H9 (cell line): Measurements from ENCODE around the gene HIPK3. TPM values are rescaled to one million over a fixed set of nuclear protein-coding genes. Genes with fewer than 3 reads are reported as not detected.

Experiments
- DNase-seq: peaks from one replicate; pipeline ENCODE4 v3.0.0-alpha.2; 2017
- H2AFZ ChIP-seq: one replicate; pipeline ENCODE4 v1.6.1; 2013; ENCODE audit warnings: mild to moderate bottlenecking, low read length, control low read depth, moderate library complexity
- H2AK5ac ChIP-seq: 2 replicates; pipeline ENCODE4 v1.6.1; 2013; ENCODE audit warnings: low read length, control low read depth, mixed read lengths; ENCODE audit not compliant: insufficient read length
- H2BK120ac ChIP-seq: one replicate; pipeline ENCODE4 v1.6.1; 2013; ENCODE audit warnings: low read depth, mild to moderate bottlenecking, low read length, control low read depth, inconsistent platforms; ENCODE audit not compliant: poor library complexity, severe bottlenecking
- H2BK12ac ChIP-seq: 2 replicates; pipeline ENCODE4 v1.6.1; 2013; ENCODE audit warnings: low read length, control low read depth, mixed read lengths, low read depth; ENCODE audit not compliant: insufficient read length
- H2BK15ac ChIP-seq: 2 replicates; pipeline ENCODE4 v1.6.1; 2013; ENCODE audit warnings: low read depth, low read length, control low read depth
- H2BK20ac ChIP-seq: one replicate; pipeline ENCODE4 v1.6.1; 2013; ENCODE audit warnings: low read depth, mild to moderate bottlenecking, low read length, control low read depth, inconsistent platforms; ENCODE audit not compliant: poor library complexity, severe bottlenecking
- H2BK5ac ChIP-seq: 2 replicates; pipeline ENCODE4 v1.6.1; 2013; ENCODE audit warnings: low read length, control low read depth, mixed read lengths; ENCODE audit not compliant: insufficient read length
- H3K14ac ChIP-seq: 2 replicates; pipeline ENCODE4 v1.6.1; 2013; ENCODE audit warnings: low read length, control low read depth; ENCODE audit not compliant: insufficient read depth
- H3K18ac ChIP-seq: 2 replicates; pipeline ENCODE4 v1.6.1; 2013; ENCODE audit warnings: low read depth, mild to moderate bottlenecking, mixed read lengths, low read length, control low read depth; ENCODE audit not compliant: insufficient read length
- H3K23ac ChIP-seq: 2 replicates; pipeline ENCODE4 v1.6.1; 2013; ENCODE audit warnings: low read length, control low read depth, mixed read lengths, low read depth; ENCODE audit not compliant: insufficient read length
- H3K23me2 ChIP-seq: 2 replicates; pipeline ENCODE4 v1.6.1; 2013; ENCODE audit warnings: low read depth, mild to moderate bottlenecking, mixed read lengths, low read length, control low read depth; ENCODE audit not compliant: insufficient read length, poor library complexity, severe bottlenecking
- H3K27ac ChIP-seq: 2 replicates; pipeline ENCODE4 v1.5.1; 2013; ENCODE audit warnings: low read length, control low read depth, mixed read lengths, low read depth; ENCODE audit not compliant: insufficient read length
- H3K27me3 ChIP-seq: 2 replicates; pipeline ENCODE4 v1.6.1; 2013; ENCODE audit warnings: low read length, control low read depth, inconsistent platforms; ENCODE audit not compliant: insufficient read depth
- H3K4ac ChIP-seq: 2 replicates; pipeline ENCODE4 v1.6.1; 2013; ENCODE audit warnings: low read depth, mild to moderate bottlenecking, control low read depth, inconsistent platforms, low read length, moderate library complexity
- H3K4me1 ChIP-seq: 2 replicates; pipeline ENCODE4 v1.6.1; 2013; ENCODE audit warnings: low read length, control low read depth, inconsistent platforms; ENCODE audit not compliant: insufficient read depth
- H3K4me2 ChIP-seq: 2 replicates; pipeline ENCODE4 v1.6.1; 2013; ENCODE audit warnings: low read length, control low read depth, mixed read lengths; ENCODE audit not compliant: insufficient read length, insufficient read depth
- H3K56ac ChIP-seq: 2 replicates; pipeline ENCODE4 v1.6.1; 2013; ENCODE audit warnings: low read depth, mild to moderate bottlenecking, mixed read lengths, low read length, control low read depth; ENCODE audit not compliant: insufficient read length
- H3K79me1 ChIP-seq: 2 replicates; pipeline ENCODE4 v1.6.1; 2013; ENCODE audit warnings: low read depth, mild to moderate bottlenecking, moderate library complexity, low read length, control low read depth, inconsistent platforms; ENCODE audit not compliant: insufficient read depth, poor library complexity, severe bottlenecking
- H3K79me2 ChIP-seq: 2 replicates; pipeline ENCODE4 v1.6.1; 2013; ENCODE audit warnings: low read length, control low read depth, inconsistent platforms; ENCODE audit not compliant: insufficient read depth
- H3K9ac ChIP-seq: 2 replicates; pipeline ENCODE4 v1.6.1; 2013; ENCODE audit warnings: low read length, control low read depth, mixed read lengths; ENCODE audit not compliant: insufficient read length; ENCODE audit errors: extremely low read depth
- H3K9me3 ChIP-seq: one replicate; pipeline ENCODE4 v1.6.1; 2013; ENCODE audit warnings: low read depth, low read length, inconsistent platforms; ENCODE audit not compliant: control insufficient read depth
- H3T11ph ChIP-seq: one replicate; pipeline ENCODE4 v1.6.1; 2013; ENCODE audit warnings: mild to moderate bottlenecking, low read length, control low read depth, inconsistent platforms
- H4K20me1 ChIP-seq: one replicate; pipeline ENCODE4 v1.6.1; 2013; ENCODE audit not compliant: control insufficient read depth, insufficient read length, insufficient read depth
- H4K5ac ChIP-seq: 2 replicates; pipeline ENCODE4 v1.6.1; 2013; ENCODE audit warnings: low read depth, mild to moderate bottlenecking, mixed read lengths, low read length, control low read depth; ENCODE audit not compliant: insufficient read length
- H4K8ac ChIP-seq: replicated peaks from 2 replicates; pipeline ENCODE4 v1.6.1; 2013; ENCODE audit warnings: low read length, control low read depth, mixed read lengths, low read depth; ENCODE audit not compliant: insufficient read length
- H4K91ac ChIP-seq: 2 replicates; pipeline ENCODE4 v1.6.1; 2013; ENCODE audit warnings: low read depth, mild to moderate bottlenecking, moderate library complexity, mixed read lengths, low read length, control low read depth; ENCODE audit not compliant: insufficient read length
- H3K27ac Mint-ChIP-seq, 3 experiments: 2 replicates in 2 of 3; 3 replicates in 1 of 3; pipeline ENCODE4 v1.8.0; 2020 to 2021; ENCODE audit warnings: mixed read lengths in 3 of 3, mild to moderate bottlenecking in 1 of 3, moderate library complexity in 1 of 3
- H3K27me3 Mint-ChIP-seq: 2 replicates; pipeline ENCODE4 v1.8.0; 2021; ENCODE audit warnings: low read depth, mild to moderate bottlenecking, moderate library complexity, mixed read lengths
- H3K36me3 Mint-ChIP-seq, 3 experiments: 2 replicates in 2 of 3; 3 replicates in 1 of 3; pipeline ENCODE4 v1.8.0; 2020 to 2021; ENCODE audit warnings: low read depth in 3 of 3, mixed read lengths in 3 of 3; ENCODE audit not compliant: insufficient read depth in 1 of 3
- H3K4me1 Mint-ChIP-seq, 2 experiments: 2 replicates each; pipeline ENCODE4 v1.8.0; 2020; ENCODE audit warnings: mixed read lengths in 2 of 2
- H3K4me3 Mint-ChIP-seq, 2 experiments: 2 replicates in 1 of 2; 3 replicates in 1 of 2; pipeline ENCODE4 v1.8.0; 2020 to 2021; ENCODE audit warnings: mild to moderate bottlenecking in 2 of 2, mixed read lengths in 2 of 2, moderate library complexity in 1 of 2
- H3K9me3 Mint-ChIP-seq, 2 experiments: 2 replicates in 1 of 2; 3 replicates in 1 of 2; pipeline ENCODE4 v1.8.0; 2020; ENCODE audit warnings: mild to moderate bottlenecking in 2 of 2, mixed read lengths in 2 of 2, moderate library complexity in 1 of 2
- CTCF ChIP-seq: fragments of 200-600 bp; sonication (generic); conservative IDR thresholded peaks from 3 replicates; pipeline ENCODE4 v1.8.0; 2021; ENCODE audit warnings: antibody characterized with exemption, mild to moderate bottlenecking
- WGBS: extraction: QIAGEN DNeasy Blood & Tissue Kit; methylation state at CpG from one replicate; pipeline ENCODE4 v1.1.7; 2013; ENCODE audit warnings: missing lambda C conversion rate, low lambda C conversion rate, mixed read lengths; ENCODE audit not compliant: insufficient read length; ENCODE audit errors: extremely low coverage; 5-methylcytosine and 5-hydroxymethylcytosine counted together
- total RNA-seq: library from RNA; stranded (reverse); gene quantifications from 2 replicates; pipeline ENCODE4 v1.2.1, GENCODE V29; 2021

Gene HIPK3
- total RNA-seq, 1 experiment from 2014 or later, result 23.4 TPM

- no CpG with 5 or more reads among the region's 70 CpGs for WGBS
- H4K20me1 ChIP-seq, result no peaks in the 10 kb centered on the region
- peak within 1 kb of the TSS; percentile 16; the same call in 1 of the 2 replicates for H3K14ac ChIP-seq
- H2BK20ac ChIP-seq, result no peak within 1 kb of the TSS
- no peak within 1 kb of the TSS for H2AFZ ChIP-seq
- no peaks in the 10 kb centered on the region for H3K23me2 ChIP-seq
- H3K4ac ChIP-seq, result no peak within 1 kb of the TSS
- Mint-ChIP-seq H3K4me1 (peaks cover 16 to 26% of the 10 kb centered on the region in 2 experiments), H3K27ac (no peak within 1 kb of the TSS), H3K36me3 (no peaks in the 10 kb centered on the region), H3K27me3 (peaks cover 61% of the 10 kb centered on the region), H3K4me3 (peak within 1 kb of the TSS; percentile 67 to 83), H3K9me3 (no peaks in the 10 kb centered on the region)
- no peak within 1 kb of the TSS for H4K8ac ChIP-seq
- H2BK5ac ChIP-seq, result no peak within 1 kb of the TSS
- peaks cover 7% of the 10 kb centered on the region; the same call in 1 of the 2 replicates for H3K27me3 ChIP-seq
- no peak within 1 kb of the TSS for H2BK120ac ChIP-seq
- no peaks in the 10 kb centered on the region for H3K79me1 ChIP-seq
- no peak within 1 kb of the TSS for H2BK12ac ChIP-seq
- H3K79me2 ChIP-seq, result no peaks in the 10 kb centered on the region
- no peak within 1 kb of the TSS for H3K56ac ChIP-seq
- no peak for TF ChIP-seq CTCF
- no peaks in the 10 kb centered on the region for H3K9me3 ChIP-seq
- H3K9ac ChIP-seq, result no peak within 1 kb of the TSS
- no peak within 1 kb of the TSS for H4K5ac ChIP-seq
- H3K4me1 ChIP-seq, result peaks cover 2% of the 10 kb centered on the region; the same call in 1 of the 2 replicates
- H3T11ph ChIP-seq, result no peak within 1 kb of the TSS
- H4K91ac ChIP-seq, result no peak within 1 kb of the TSS
- no peak within 1 kb of the TSS for H3K18ac ChIP-seq
- H3K27ac ChIP-seq, result no peak within 1 kb of the TSS
- no peak within 1 kb of the TSS for H2AK5ac ChIP-seq
- no peak within 1 kb of the TSS for H3K23ac ChIP-seq
- no peak within 1 kb of the TSS for H2BK15ac ChIP-seq
- peak; percentile 41 for DNase-seq
- peak within 1 kb of the TSS; percentile 52 for H3K4me2 ChIP-seq
Observed at GRCh38 chr11:33375688-33376311, 118.6 kb downstream of the HIPK3 start, which contains the start of gene KIAA1549L. Gene KIAA1549L (plus strand): TSS chr11:33376108.
